HepG2 (cell line): ENCODE measurements around the gene GATA5. TPM values are rescaled to one million over a fixed set of nuclear protein-coding genes. Genes with fewer than 3 reads are reported as not detected.

Experiments
- ATAC-seq: fragments of 200-7000 bp; cut with Tn5 transposase; 3 replicates; pipeline ENCODE4 v1.9.1; 2020; ENCODE audit warnings: mild to moderate bottlenecking, moderate library complexity
- BruUV-seq: library from RNA; stranded (reverse); fragments of 400-500 nt; replicated peaks from 2 replicates; lab custom pipeline; 2021; lab: Mats Ljungman, UMichigan
- CTCF ChIA-PET: fragments of 300-600 bp; formaldehyde crosslinking; extraction: SDS; loops from one replicate; lab custom pipeline; 2021; ENCODE audit warnings: low total read pairs, inconsistent platforms, low intra/inter-chr PET ratio; lab: Yijun Ruan, JAX
- POLR2A ChIA-PET: fragments of 350-600 bp; sonication (Branson Sonifier 250); formaldehyde crosslinking; loops from one replicate; lab custom pipeline; 2020; ENCODE audit warnings: antibody characterized with exemption, inconsistent platforms; lab: Yijun Ruan, JAX
- DNase-seq: peaks from one replicate; pipeline ENCODE4 v3.0.0-alpha.2; 2015; ENCODE audit warnings: low spot score
- FAIRE-seq: peaks from 3 replicates; lab custom pipeline; 2011; peaks lifted over from hg19 to GRCh38; lab: Jason Lieb, UNC
- H2AFZ ChIP-seq: one replicate; pipeline ENCODE4 v1.6.1; 2011; ENCODE audit warnings: low read length, inconsistent platforms
- H3K27ac ChIP-seq: fragments of 300-600 bp; 3 replicates; pipeline ENCODE4 v1.8.0; 2011; ENCODE audit warnings: mixed run types, mild to moderate bottlenecking, mixed read lengths, low read length, inconsistent platforms; ENCODE audit not compliant: insufficient read depth; ENCODE audit errors: extremely low read length
- H3K27me3 ChIP-seq, 2 experiments: fragments of 200-600 bp in 1 of 2; 2 replicates in 1 of 2; 3 replicates in 1 of 2; pipeline versions ENCODE4 v1.6.0 to v1.8.0; 2011; ENCODE audit warnings: low read length in 2 of 2, mild to moderate bottlenecking in 2 of 2, moderate library complexity in 2 of 2, inconsistent platforms in 1 of 2; ENCODE audit not compliant: insufficient read depth in 2 of 2, control insufficient read depth in 1 of 2
- H3K36me3 ChIP-seq, 2 experiments: fragments of 200-600 bp in 1 of 2; replicated peaks in 1 of 2; 2 replicates in 1 of 2; 3 replicates in 1 of 2; pipeline versions ENCODE4 v1.5.1 to v1.8.0; 2011; ENCODE audit warnings: low read length in 2 of 2, inconsistent platforms in 1 of 2; ENCODE audit not compliant: insufficient read depth in 2 of 2, control insufficient read depth in 1 of 2
- H3K4me1 ChIP-seq: 2 replicates; pipeline ENCODE4 v1.5.1; 2012; ENCODE audit warnings: low read length, inconsistent platforms; ENCODE audit not compliant: insufficient read depth
- H3K4me2 ChIP-seq: 2 replicates; pipeline ENCODE4 v1.6.0; 2011; ENCODE audit warnings: low read depth, low read length, inconsistent platforms
- H3K4me3 ChIP-seq, 3 experiments: fragments of 200-600 bp in 1 of 3; sonication (generic), shearing (Covaris generic) in 1 of 3; replicated peaks in 1 of 3; 2 replicates each; pipeline ENCODE4 v1.5.1; 2011 to 2016; ENCODE audit warnings: low read length in 3 of 3, inconsistent platforms in 2 of 3, low read depth in 2 of 3, mild to moderate bottlenecking in 2 of 3, control low read depth in 1 of 3, mixed read lengths in 1 of 3; ENCODE audit not compliant: insufficient read depth in 1 of 3
- H3K79me2 ChIP-seq: one replicate; pipeline ENCODE4 v1.6.1; 2011; ENCODE audit warnings: low read length, inconsistent platforms; ENCODE audit not compliant: insufficient read depth
- H3K9ac ChIP-seq: 2 replicates; pipeline ENCODE4 v1.6.0; 2011; ENCODE audit warnings: mild to moderate bottlenecking, low read depth, low read length, inconsistent platforms; ENCODE audit not compliant: insufficient read depth
- H3K9me3 ChIP-seq: 2 replicates; pipeline ENCODE4 v1.5.1; 2012; ENCODE audit warnings: mild to moderate bottlenecking, low read length
- H4K20me1 ChIP-seq: 2 replicates; pipeline ENCODE4 v1.6.0; 2011; ENCODE audit warnings: inconsistent platforms, mild to moderate bottlenecking, low read length, moderate library complexity; ENCODE audit not compliant: insufficient read depth
- DPF2 ChIP-seq: sonication (generic); formaldehyde crosslinking; IDR thresholded peaks from 2 replicates; pipeline ENCODE4 v1.4.0; 2020; ENCODE audit warnings: mild to moderate bottlenecking, low read depth, missing genetic modification reagents, borderline replicate concordance
- FOSL1 ChIP-seq: sonication (generic); formaldehyde crosslinking; IDR thresholded peaks from 2 replicates; pipeline ENCODE4 v1.9.0; 2021; ENCODE audit warnings: missing genetic modification reagents, borderline replicate concordance
- ISX ChIP-seq: sonication (generic); formaldehyde crosslinking; conservative IDR thresholded peaks from 2 replicates; pipeline ENCODE4 v1.5.0; 2020; ENCODE audit warnings: missing genetic modification reagents
- KDM5B ChIP-seq: sonication (generic); formaldehyde crosslinking; IDR thresholded peaks from 2 replicates; pipeline ENCODE4 v1.4.0; 2020; ENCODE audit warnings: missing genetic modification reagents, mild to moderate bottlenecking, borderline replicate concordance
- KIAA2018 ChIP-seq: sonication (generic); formaldehyde crosslinking; IDR thresholded peaks from 2 replicates; pipeline ENCODE4 v1.5.0; 2020; ENCODE audit warnings: mild to moderate bottlenecking, missing genetic modification reagents, borderline replicate concordance
- NFKB2 ChIP-seq: sonication (generic); formaldehyde crosslinking; IDR thresholded peaks from 2 replicates; pipeline ENCODE4 v1.4.0; 2020; ENCODE audit warnings: missing genetic modification reagents, borderline replicate concordance
- NONO ChIP-seq, 2 experiments: fragments of 450-650 bp in 1 of 2; sonication (generic) in 1 of 2; formaldehyde crosslinking in 1 of 2; IDR thresholded peaks in 1 of 2; conservative IDR thresholded peaks in 1 of 2; 2 replicates each; pipeline versions ENCODE4 v1.6.1 to v1.8.0; 2017 to 2022; ENCODE audit warnings: mild to moderate bottlenecking in 1 of 2, missing genetic modification reagents in 1 of 2, moderate library complexity in 1 of 2
- NR2F6 ChIP-seq, 2 experiments: IDR thresholded peaks; 2 replicates each; pipeline ENCODE4 v1.6.1; 2016; ENCODE audit warnings: antibody characterized with exemption in 1 of 2, mild to moderate bottlenecking in 1 of 2
- SRSF1 ChIP-seq: fragments of 200-400 bp; formaldehyde crosslinking; optimal IDR thresholded peaks from 2 replicates; pipeline ENCODE3; 2017; ENCODE audit warnings: mild to moderate bottlenecking, low read depth, low read length, moderate library complexity
- ZBTB38 ChIP-seq: sonication (generic); formaldehyde crosslinking; IDR thresholded peaks from 2 replicates; pipeline ENCODE4 v1.5.1; 2020; ENCODE audit warnings: mild to moderate bottlenecking, missing genetic modification reagents
- ZNF264 ChIP-seq: sonication (generic); formaldehyde crosslinking; IDR thresholded peaks from 2 replicates; pipeline ENCODE4 v1.4.0; 2020; ENCODE audit warnings: missing genetic modification reagents
- ZNF274 ChIP-seq: sonication (generic); formaldehyde crosslinking; IDR thresholded peaks from 2 replicates; pipeline ENCODE4 v1.5.1; 2020; ENCODE audit warnings: mild to moderate bottlenecking, missing genetic modification reagents
- ZNF546 ChIP-seq: sonication (generic); formaldehyde crosslinking; conservative IDR thresholded peaks from 2 replicates; pipeline ENCODE4 v1.8.1; 2023; ENCODE audit warnings: mild to moderate bottlenecking, missing genetic modification reagents
- WGBS: methylation state at CpG from one replicate; pipeline ENCODE4 v1.1.6; 2017; ENCODE audit warnings: low lambda C conversion rate; 5-methylcytosine and 5-hydroxymethylcytosine counted together
- in situ Hi-C: cut with HindIII; loops from 2 replicates; pipeline ENCODE4 v1.10.0; 2017; ENCODE audit warnings: low pct_unique_long_range_greater_than_20kb; ENCODE audit not compliant: extremely low pct_ligation_motif_present
- intact Hi-C: fragments of 100-400 bp; cut with micrococcal nuclease; formaldehyde crosslinking; loops from one replicate; pipeline ENCODE4 v1.10.0; 2022; ENCODE audit not compliant: unreplicated experiment
- polyA plus RNA-seq, 8 experiments: library from polyadenylated mRNA; depleted of rRNA in 3 of 8; stranded (reverse) in 7 of 8; unstranded in 1 of 8; fragments of >200 nt; fragmentation: Illumina TruSeq in 4 of 8; extraction: Trizol in 4 of 8; gene quantifications; 2 replicates each; pipeline versions ENCODE4 v1.2.1 to v1.2.3, GENCODE V29; 2011 to 2016; ENCODE audit warnings: low read depth in 4 of 8, missing spikeins in 1 of 8, mixed read lengths in 1 of 8; ENCODE audit not compliant: insufficient read depth in 1 of 8
- total RNA-seq, 5 experiments: library from RNA; depleted of rRNA; stranded (reverse); fragments of >200 nt; fragmentation: Illumina TruSeq; extraction: Trizol; gene quantifications; 2 replicates each; pipeline ENCODE4 v1.2.3, GENCODE V29; 2016; ENCODE audit warnings: low read depth in 1 of 5
- TF ChIP-seq, protein P1 (sequence below): sonication (generic); formaldehyde crosslinking; IDR thresholded peaks from 2 replicates; pipeline ENCODE4 v1.4.0; 2020; ENCODE audit warnings: missing genetic modification reagents

Gene GATA5
- total and polyA plus RNA-seq, 2 of the 13 experiments (the other 11 are each of a cell fraction or from before 2014, with no cell fraction given), result 0.12 to 0.20 TPM

DNA sequence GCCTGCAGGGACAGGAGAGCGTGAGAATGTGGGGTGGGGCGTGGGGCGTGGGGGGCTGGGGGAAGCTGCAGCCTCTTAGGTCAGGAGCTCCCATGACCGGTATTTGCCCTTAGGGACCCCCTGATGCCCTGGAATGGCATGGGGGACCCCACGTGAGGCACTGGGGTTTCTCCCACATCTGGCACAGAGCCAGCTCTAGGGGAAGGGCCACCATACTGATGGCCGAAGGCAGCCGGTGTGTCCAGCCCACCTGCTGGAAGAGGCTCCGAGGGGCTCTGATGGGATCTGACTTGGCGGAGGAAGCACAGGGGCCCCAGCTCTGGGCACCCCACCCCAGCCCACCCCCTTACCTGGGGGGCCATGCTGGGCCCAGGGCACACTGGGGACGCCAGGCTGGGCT is 10.8 kb downstream of the GATA5 start (continued):
- TF ChIP-seq KIAA2018, result no peak

DNA sequence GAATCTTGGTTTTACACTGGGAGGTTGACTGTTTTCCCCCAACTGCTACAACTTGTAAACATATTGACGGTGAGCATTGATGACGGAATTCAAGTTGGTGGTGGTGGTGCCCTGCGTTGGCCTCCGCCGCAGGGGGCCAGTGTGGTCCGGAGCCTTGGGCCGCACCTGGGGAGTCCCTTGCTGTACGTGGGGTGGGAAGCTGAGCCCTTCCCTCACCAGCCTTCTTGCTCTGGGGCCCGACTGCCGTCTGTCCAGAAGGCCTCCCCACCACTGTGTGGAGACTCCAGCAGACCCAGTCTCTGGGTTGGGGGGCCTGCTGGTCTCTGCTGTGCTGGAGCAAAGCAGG is 11.4 kb downstream of the GATA5 start:
- Histone ChIP-seq H4K20me1 (no peaks in the 10 kb centered on the region; the same call in 1 of the 2 replicates), H3K4me2 (no peak overlapping the region), H3K4me1 (no peaks in the 10 kb centered on the region), H3K4me3 (no peak overlapping the region), H3K27me3 (peaks cover 21 to 50% of the 10 kb centered on the region in 2 experiments; a peak in 4 of 5 replicates), H3K79me2 (no peaks in the 10 kb centered on the region), H3K36me3 (no peaks in the 10 kb centered on the region), H3K27ac (no peak overlapping the region), H3K9me3 (no peaks in the 10 kb centered on the region), H3K9ac (no peak overlapping the region), H2AFZ (no peak overlapping the region)
- intact Hi-C loops, result no loop called here
- CTCF ChIA-PET, result no interaction called here
- 70% methylated on average over 8 of the region's 10 CpGs for WGBS
- POLR2A ChIA-PET, result no interaction called here
- no TSS peak for BruUV-seq
- ATAC-seq (no peak), DNase-seq (no peak), FAIRE-seq (no peak)
- in situ Hi-C loops, result no loop called here
- TF ChIP-seq ZBTB38 (CRISPR knock-in tag) (0 out of 2 replicates have a peak, but pooled peaks have one; percentile 5), ISX (CRISPR knock-in tag) (no peak), DPF2 (CRISPR knock-in tag) (peak; percentile 3; the same call in 1 of the 2 replicates), KDM5B (0 out of 2 replicates have a peak, but pooled peaks have one; percentile 25), SRSF1 (no peak), NFKB2 (CRISPR knock-in tag) (no peak), ZNF264 (CRISPR knock-in tag) (no peak), FOSL1 (CRISPR knock-in tag) (no peak), ZNF546 (CRISPR knock-in tag) (no peak), NR2F6 (IDR thresholded peaks at IDR 0.05) (no peak), NR2F6 (CRISPR knock-in tag; IDR thresholded peaks at IDR 0.05) (no peak), ZNF274 (no peak), NONO (IDR thresholded peaks at IDR 0.05) (no peak), NONO (CRISPR knock-in tag; conservative IDR thresholded peaks at IDR 0.05) (0 out of 2 replicates have a peak, but pooled peaks have one; percentile 6)
- TF ChIP-seq, protein P1, sequence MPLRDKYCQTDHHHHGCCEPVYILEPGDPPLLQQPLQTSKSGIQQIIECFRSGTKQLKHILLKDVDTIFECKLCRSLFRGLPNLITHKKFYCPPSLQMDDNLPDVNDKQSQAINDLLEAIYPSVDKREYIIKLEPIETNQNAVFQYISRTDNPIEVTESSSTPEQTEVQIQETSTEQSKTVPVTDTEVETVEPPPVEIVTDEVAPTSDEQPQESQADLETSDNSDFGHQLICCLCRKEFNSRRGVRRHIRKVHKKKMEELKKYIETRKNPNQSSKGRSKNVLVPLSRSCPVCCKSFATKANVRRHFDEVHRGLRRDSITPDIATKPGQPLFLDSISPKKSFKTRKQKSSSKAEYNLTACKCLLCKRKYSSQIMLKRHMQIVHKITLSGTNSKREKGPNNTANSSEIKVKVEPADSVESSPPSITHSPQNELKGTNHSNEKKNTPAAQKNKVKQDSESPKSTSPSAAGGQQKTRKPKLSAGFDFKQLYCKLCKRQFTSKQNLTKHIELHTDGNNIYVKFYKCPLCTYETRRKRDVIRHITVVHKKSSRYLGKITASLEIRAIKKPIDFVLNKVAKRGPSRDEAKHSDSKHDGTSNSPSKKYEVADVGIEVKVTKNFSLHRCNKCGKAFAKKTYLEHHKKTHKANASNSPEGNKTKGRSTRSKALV (CRISPR knock-in tag), result no peak
